SK-N-SH (cell line): Measurements from ENCODE around the gene PRELP.

Experiments used
- CTCF ChIP-seq: fragments of 200-600 bp; sonication (generic); IDR thresholded peaks from 2 replicates; pipeline ENCODE4 v1.6.1; 2017; ENCODE audit warnings: antibody characterized with exemption, mild to moderate bottlenecking, moderate library complexity
- EZH2phosphoT487 ChIP-seq: fragments of 200-600 bp; sonication (generic); IDR thresholded peaks from 2 replicates; pipeline ENCODE4 v1.6.1; 2017; ENCODE audit warnings: low read depth, mixed run types, mild to moderate bottlenecking, antibody characterized with exemption, moderate library complexity, borderline replicate concordance
- TAF1 ChIP-seq: IDR thresholded peaks from 2 replicates; pipeline ENCODE4 v1.6.1; 2012; ENCODE audit warnings: low read depth, mild to moderate bottlenecking, low read length, moderate library complexity, borderline replicate concordance

DNA sequence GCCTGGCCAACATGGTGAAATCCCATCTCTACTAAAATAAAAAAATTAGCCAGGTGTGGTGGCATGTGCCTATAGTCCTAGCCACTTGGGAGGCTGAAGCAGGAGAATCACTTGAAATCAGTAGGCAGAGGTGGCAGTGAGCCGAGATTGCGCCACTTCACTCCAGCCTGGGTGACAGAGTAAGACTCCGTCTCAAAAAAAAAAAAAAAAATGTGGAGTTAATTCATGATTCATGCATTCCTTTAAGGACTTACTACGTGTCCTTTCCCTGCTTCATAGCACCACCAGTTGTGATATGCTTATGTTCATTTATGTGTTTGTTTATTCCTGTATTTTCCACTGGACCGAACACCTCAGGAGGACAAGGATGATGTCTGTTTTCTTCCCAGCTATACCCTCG is 12.7 kb upstream of the PRELP start:
- TF ChIP-seq CTCF = no peak
- TF ChIP-seq TAF1 = no peak
- TF ChIP-seq EZH2phosphoT487 = no peak
